NCI-H446 (cell line): ENCODE measurements around the gene MYBPH.

ENCODE experiments used
- DNase-seq, 2 experiments: peaks; one replicate each; lab custom pipeline; 2025; lab: John Stamatoyannopoulos, UW

Gene MYBPH

GRCh38 chr1:203148579-203148978 lies 27.0 kb downstream of the MYBPH start:
- DNase-seq, result no peak

- no peak for DNase-seq
Measured at GRCh38 chr1:203148127-203148526, 27.5 kb downstream of the MYBPH start.

- no peak for DNase-seq
Measured at GRCh38 chr1:203147376-203147775, 28.2 kb downstream of the MYBPH start.

- no peak for DNase-seq
Measured at GRCh38 chr1:203146537-203146936, 29.1 kb downstream of the MYBPH start.

- no peak for DNase-seq
Measured at GRCh38 chr1:203146042-203146369, 29.6 kb downstream of the MYBPH start.

- DNase-seq, result no peak
Measured at GRCh38 chr1:203145321-203146041, 30.1 kb downstream of the MYBPH start.

GRCh38 chr1:203144661-203145060 lies 31.0 kb downstream of the MYBPH start:
- no peak for DNase-seq

GRCh38 chr1:203143641-203144040 lies 32.0 kb downstream of the MYBPH start:
- DNase-seq, result no peak

- no peak for DNase-seq
Measured at GRCh38 chr1:203142684-203143408, 32.8 kb downstream of the MYBPH start.

- DNase-seq, result no peak
Measured at GRCh38 chr1:203142124-203142523, 33.5 kb downstream of the MYBPH start.

GRCh38 chr1:203140743-203141520 lies 34.7 kb downstream of the MYBPH start:
- DNase-seq, result no peak

GRCh38 chr1:203139976-203140475 lies 35.6 kb downstream of the MYBPH start:
- no peak for DNase-seq

- DNase-seq, result no peak
Measured at GRCh38 chr1:203138066-203138465, 37.6 kb downstream of the MYBPH start.

GRCh38 chr1:203137324-203137723 lies 38.3 kb downstream of the MYBPH start:
- DNase-seq, result no peak

GRCh38 chr1:203136409-203137042 lies 39.1 kb downstream of the MYBPH start:
- no peak for DNase-seq

- no peak for DNase-seq
Measured at GRCh38 chr1:203135636-203136305, 39.9 kb downstream of the MYBPH start.

- no peak for DNase-seq
Measured at GRCh38 chr1:203133970-203134725, 41.5 kb downstream of the MYBPH start.

GRCh38 chr1:203131548-203132200 lies 44.0 kb downstream of the MYBPH start:
- no peak for DNase-seq

- no peak for DNase-seq
Measured at GRCh38 chr1:203130358-203130985, 45.2 kb downstream of the MYBPH start.
